ENCODE results near the gene HCST. TPM values are rescaled to one million over a fixed set of nuclear protein-coding genes. Genes with fewer than 3 reads are reported as not detected.
A peak's percentile ranks its signal among the peaks of the same experiment; 100 is the strongest.

Gene HCST
- total and polyA plus RNA-seq, 2 donors from 2014 or later: 10.6 to 16.7 TPM

GRCh38 chr19:35905178-35905727 lies 2.9 kb downstream of the HCST start:
- H3K27ac ChIP-seq (ENCODE audit: low read depth in 2 of 2, low read length in 2 of 2): no peak overlapping the region
- H3K9ac ChIP-seq (ENCODE audit: low read length in 3 of 3): no peak overlapping the region
- no peaks in the 10 kb centered on the region for H3K27me3 ChIP-seq (ENCODE audit: control insufficient read depth, insufficient read depth, low read length)
- intact Hi-C loops (cut with DNase I): no loop called here
- TF ChIP-seq CTCF (IDR thresholded peaks at IDR 0.05; ENCODE audit: borderline replicate concordance, extremely low read depth, insufficient read depth): no peak
- FAIRE-seq (no peak), DNase-seq (no peak)
- H3K9me3 ChIP-seq (ENCODE audit: control insufficient read depth in 2 of 3, insufficient read depth in 1 of 3, low read length in 3 of 3): no peaks in the 10 kb centered on the region
- no peak overlapping the region for H3K4me3 ChIP-seq (ENCODE audit: low read length in 3 of 3)
- H3K4me1 ChIP-seq (ENCODE audit: control insufficient read depth in 2 of 3, insufficient read depth in 2 of 3, low read depth in 1 of 3, low read length in 3 of 3): no peaks in the 10 kb centered on the region
- H3K36me3 ChIP-seq (ENCODE audit: control insufficient read depth in 2 of 3, insufficient read depth in 3 of 3, low read length in 3 of 3): no peaks in the 10 kb centered on the region

DNA sequence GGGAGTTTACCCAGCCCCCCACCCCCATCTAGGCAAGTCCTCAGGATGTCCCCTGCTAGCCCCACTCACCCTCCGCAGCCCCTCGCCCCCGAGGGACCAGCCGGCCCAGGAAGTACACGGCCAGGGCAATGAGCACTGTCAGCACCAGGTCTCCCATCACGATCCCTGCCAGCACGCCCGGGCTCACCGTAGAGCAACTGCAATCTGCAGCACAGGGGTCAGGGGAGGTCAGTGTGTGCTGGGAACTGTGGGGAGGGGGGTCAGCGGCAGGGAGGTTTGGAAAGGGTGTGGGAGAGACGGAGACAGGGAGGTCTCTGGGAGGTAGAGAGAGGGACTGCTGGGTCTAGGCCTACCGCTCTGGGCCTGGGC lies 5.0 kb downstream of the HCST start:
- TF ChIP-seq CTCF (IDR thresholded peaks at IDR 0.05; ENCODE audit: borderline replicate concordance, extremely low read depth, insufficient read depth): no peak
- no peaks in the 10 kb centered on the region for H3K27me3 ChIP-seq (ENCODE audit: control insufficient read depth, insufficient read depth, low read length)
- no peak overlapping the region for H3K4me3 ChIP-seq (ENCODE audit: low read length in 3 of 3)
- peak in 1 of 5 donors; percentile 73 for DNase-seq
- H3K9me3 ChIP-seq (ENCODE audit: control insufficient read depth in 2 of 3, insufficient read depth in 1 of 3, low read length in 3 of 3): no peaks in the 10 kb centered on the region
- H3K4me1 ChIP-seq (ENCODE audit: control insufficient read depth in 2 of 3, insufficient read depth in 2 of 3, low read depth in 1 of 3, low read length in 3 of 3): no peaks in the 10 kb centered on the region
- no peak overlapping the region for H3K9ac ChIP-seq (ENCODE audit: low read length in 3 of 3)
- FAIRE-seq: no peak
- H3K27ac ChIP-seq (ENCODE audit: low read depth in 2 of 2, low read length in 2 of 2): peak overlapping the region in 1 of 2 donors; percentile 28
- H3K36me3 ChIP-seq (ENCODE audit: control insufficient read depth in 2 of 3, insufficient read depth in 3 of 3, low read length in 3 of 3): no peaks in the 10 kb centered on the region
- intact Hi-C loops (cut with DNase I): no loop called here

- H3K9me3 ChIP-seq (ENCODE audit: control insufficient read depth in 2 of 3, insufficient read depth in 1 of 3, low read length in 3 of 3): no peaks in the 10 kb centered on the region
- H3K36me3 ChIP-seq (ENCODE audit: control insufficient read depth in 2 of 3, insufficient read depth in 3 of 3, low read length in 3 of 3): no peaks in the 10 kb centered on the region
- DNase-seq (peak in 1 of 5 donors; percentile 74), FAIRE-seq (no peak)
- no peak within 1 kb of the TSS for H3K4me3 ChIP-seq (ENCODE audit: low read length in 3 of 3)
- H3K9ac ChIP-seq (ENCODE audit: low read length in 3 of 3): no peak within 1 kb of the TSS
- H3K4me1 ChIP-seq (ENCODE audit: control insufficient read depth in 2 of 3, insufficient read depth in 2 of 3, low read depth in 1 of 3, low read length in 3 of 3): no peaks in the 10 kb centered on the region
- TF ChIP-seq CTCF (IDR thresholded peaks at IDR 0.05; ENCODE audit: borderline replicate concordance, extremely low read depth, insufficient read depth): no peak
- no peaks in the 10 kb centered on the region for H3K27me3 ChIP-seq (ENCODE audit: control insufficient read depth, insufficient read depth, low read length)
- peak within 1 kb of the TSS in 1 of 2 donors; percentile 53 for H3K27ac ChIP-seq (ENCODE audit: low read depth in 2 of 2, low read length in 2 of 2)
- intact Hi-C loops (cut with DNase I): no loop called here
These were observed 5.7 kb downstream of the HCST start, which contains the start of gene TYROBP for GRCh38 chr19:35908010-35908441. Gene TYROBP (minus strand): TSS chr19:35908295. CDS start chr19:35908228, 67 bp downstream.

Measured in kidney (tissue), 14 donors.